Caco-2 (cell line): ENCODE results near the gene CREB3L2. TPM values are rescaled to one million over a fixed set of nuclear protein-coding genes. Genes with fewer than 3 reads are reported as not detected.

Experiments used
- BruUV-seq: library from RNA; stranded (reverse); fragments of 400-500 nt; replicated peaks from 2 replicates; lab custom pipeline; 2021; lab: Mats Ljungman, UMichigan
- CTCF ChIA-PET: fragments of 300-600 bp; sonication (Branson Sonifier 250); formaldehyde crosslinking; loops from one replicate; lab custom pipeline; 2022; ENCODE audit warnings: antibody characterized with exemption; lab: Charles Lee
- POLR2A ChIA-PET: fragments of 300-600 bp; sonication (Branson Sonifier 250); formaldehyde crosslinking; loops from one replicate; lab custom pipeline; 2022; ENCODE audit warnings: antibody characterized with exemption; lab: Charles Lee
- DNase-seq, 2 experiments: peaks; one replicate each; pipeline versions ENCODE4 v3.0.0 to v3.0.0-alpha.2; 2020 to 2022
- H3K27me3 ChIP-seq: replicated peaks from 2 replicates; pipeline ENCODE4 v1.6.0; 2011; ENCODE audit warnings: low read length; ENCODE audit not compliant: control insufficient read depth, insufficient read depth
- H3K36me3 ChIP-seq: 2 replicates; pipeline ENCODE4 v1.5.1; 2011; ENCODE audit warnings: low read length; ENCODE audit not compliant: control insufficient read depth, insufficient read depth
- H3K4me1 ChIP-seq: fragments of 250-450 bp; sonication (Bioruptor Pico); 2 replicates; pipeline ENCODE4 v1.5.1; 2020; ENCODE audit warnings: mild to moderate bottlenecking
- H3K4me3 ChIP-seq: 2 replicates; pipeline ENCODE4 v1.5.1; 2011; ENCODE audit warnings: low read depth, mild to moderate bottlenecking, control low read depth, low read length
- H3K9me3 ChIP-seq: fragments of 250-450 bp; sonication (Bioruptor Pico); 2 replicates; pipeline ENCODE4 v1.5.1; 2020; ENCODE audit warnings: mild to moderate bottlenecking, moderate library complexity
- H3K27ac Mint-ChIP-seq: one replicate; pipeline ENCODE4 v1.8.0; 2022; ENCODE audit warnings: mixed read lengths; ENCODE audit not compliant: unreplicated experiment
- H3K27me3 Mint-ChIP-seq: one replicate; pipeline ENCODE4 v1.8.0; 2022; ENCODE audit warnings: mixed read lengths; ENCODE audit not compliant: insufficient read depth, unreplicated experiment
- H3K36me3 Mint-ChIP-seq: one replicate; pipeline ENCODE4 v1.8.0; 2022; ENCODE audit warnings: mild to moderate bottlenecking, mixed read lengths; ENCODE audit not compliant: insufficient read depth, unreplicated experiment
- H3K4me1 Mint-ChIP-seq: one replicate; pipeline ENCODE4 v1.8.0; 2022; ENCODE audit warnings: low read depth, mixed read lengths; ENCODE audit not compliant: unreplicated experiment
- H3K4me3 Mint-ChIP-seq: one replicate; pipeline ENCODE4 v1.8.0; 2022; ENCODE audit warnings: mild to moderate bottlenecking, moderate library complexity, mixed read lengths; ENCODE audit not compliant: unreplicated experiment
- H3K9me3 Mint-ChIP-seq: one replicate; pipeline ENCODE4 v1.8.0; 2022; ENCODE audit warnings: mixed read lengths; ENCODE audit not compliant: unreplicated experiment
- CTCF ChIP-seq, 2 experiments: fragments of 200-600 bp in 1 of 2; IDR thresholded peaks; 1 replicate in 1 of 2; 2 replicates in 1 of 2; pipeline versions ENCODE4 v1.5.1 to v1.8.0; 2011 to 2022; ENCODE audit warnings: antibody characterized with exemption in 1 of 2, control low read depth in 1 of 2, inconsistent platforms in 1 of 2, low read depth in 1 of 2, low read length in 1 of 2, mild to moderate bottlenecking in 1 of 2, moderate library complexity in 1 of 2; ENCODE audit not compliant: insufficient read depth in 1 of 2, severe bottlenecking in 1 of 2, unreplicated experiment in 1 of 2
- intact Hi-C: fragments of 100-400 bp; cut with micrococcal nuclease; formaldehyde crosslinking; loops from one replicate; pipeline ENCODE4 v1.10.0; 2022; ENCODE audit not compliant: unreplicated experiment
- total RNA-seq: library from RNA; stranded (reverse); gene quantifications from 2 replicates; pipeline ENCODE4 v1.2.3, GENCODE V29; 2022

The CREB3L2 gene
- total RNA-seq, 1 experiment from 2014 or later, result 123 TPM

GRCh38 chr7:137937202-137937560, 64.7 kb downstream of the CREB3L2 start:
- peaks cover 52% of the 10 kb centered on the region for H3K4me1 Mint-ChIP-seq

GRCh38 chr7:137936509-137937201, 65.2 kb downstream of the CREB3L2 start:
- intact Hi-C loops, result no loop called here
- no TSS peak for BruUV-seq
- Histone ChIP-seq H3K27me3 (no peaks in the 10 kb centered on the region), H3K4me1 (peaks cover 76% of the 10 kb centered on the region), H3K36me3 (no peaks in the 10 kb centered on the region), H3K9me3 (no peaks in the 10 kb centered on the region), H3K4me3 (no peak overlapping the region)
- Mint-ChIP-seq H3K4me1 (peaks cover 52% of the 10 kb centered on the region), H3K27ac (peak overlapping the region; percentile 66), H3K27me3 (no peaks in the 10 kb centered on the region), H3K36me3 (peaks cover 48% of the 10 kb centered on the region), H3K4me3 (no peak overlapping the region), H3K9me3 (peaks cover 7% of the 10 kb centered on the region)
- no peak for DNase-seq
- no peak for TF ChIP-seq CTCF (IDR thresholded peaks at IDR 0.05; ENCODE audit: insufficient read depth in 1 of 2, low read depth in 1 of 2, low read length in 1 of 2, severe bottlenecking in 1 of 2, unreplicated experiment in 1 of 2)
- POLR2A ChIA-PET, result no interaction called here
- CTCF ChIA-PET, result interaction anchor here (0.6 to 0.8 kb wide), 2 partner anchors 45 to 72 kb away, joined by 3 to 4 read pairs; no protein-coding TSS in a partner anchor

More at GRCh38 chr7:137937202-137937560, 64.7 kb downstream of the CREB3L2 start:
- Mint-ChIP-seq H3K27ac (peak overlapping the region; percentile 66), H3K36me3 (peaks cover 52% of the 10 kb centered on the region), H3K9me3 (peaks cover 1% of the 10 kb centered on the region), H3K4me3 (no peak overlapping the region), H3K27me3 (no peaks in the 10 kb centered on the region)
- Histone ChIP-seq H3K36me3 (no peaks in the 10 kb centered on the region), H3K27me3 (no peaks in the 10 kb centered on the region), H3K4me1 (peaks cover 76% of the 10 kb centered on the region), H3K9me3 (no peaks in the 10 kb centered on the region), H3K4me3 (no peak overlapping the region)
- no peak for DNase-seq
- BruUV-seq, result no TSS peak
- ChIA-PET CTCF (interaction anchor here (0.6 to 0.8 kb wide), 2 partner anchors 44 to 72 kb away, joined by 3 to 4 read pairs; no protein-coding TSS in a partner anchor), POLR2A (no interaction called here)
- intact Hi-C loops, result no loop called here
- TF ChIP-seq CTCF (IDR thresholded peaks at IDR 0.05; ENCODE audit: insufficient read depth in 1 of 2, low read depth in 1 of 2, low read length in 1 of 2, severe bottlenecking in 1 of 2, unreplicated experiment in 1 of 2), result no peak

GRCh38 chr7:137935884-137936508, 65.9 kb downstream of the CREB3L2 start:
- Mint-ChIP-seq H3K9me3 (peaks cover 10% of the 10 kb centered on the region), H3K36me3 (peaks cover 42% of the 10 kb centered on the region), H3K4me1 (peaks cover 48% of the 10 kb centered on the region), H3K4me3 (no peak overlapping the region), H3K27me3 (no peaks in the 10 kb centered on the region), H3K27ac (peak overlapping the region; percentile 66)
- peaks cover 75% of the 10 kb centered on the region for H3K4me1 ChIP-seq
- H3K36me3 ChIP-seq, result no peaks in the 10 kb centered on the region
- intact Hi-C loops, result no loop called here
- no peak overlapping the region for H3K4me3 ChIP-seq
- TF ChIP-seq CTCF (IDR thresholded peaks at IDR 0.05; ENCODE audit: insufficient read depth in 1 of 2, low read depth in 1 of 2, low read length in 1 of 2, severe bottlenecking in 1 of 2, unreplicated experiment in 1 of 2), result no peak
- DNase-seq, result no peak
- no peaks in the 10 kb centered on the region for H3K27me3 ChIP-seq
- no peaks in the 10 kb centered on the region for H3K9me3 ChIP-seq
- ChIA-PET POLR2A (no interaction called here), CTCF (no interaction called here)
- no TSS peak for BruUV-seq
